HCT116 (cell line): ENCODE measurements around the gene LCN1.

ENCODE experiments used
- CBX3 ChIP-seq: IDR thresholded peaks from 2 replicates; pipeline ENCODE4 v1.6.1; 2012; ENCODE audit warnings: low read depth
- CEBPB ChIP-seq: IDR thresholded peaks from 2 replicates; pipeline ENCODE4 v1.6.1; 2012; ENCODE audit warnings: low read depth
- EZH2phosphoT487 ChIP-seq: fragments of 200-600 bp; IDR thresholded peaks from 2 replicates; pipeline ENCODE4 v1.6.1; 2018; ENCODE audit warnings: antibody characterized with exemption, borderline replicate concordance
- JUND ChIP-seq: IDR thresholded peaks from 2 replicates; pipeline ENCODE4 v1.6.1; 2012
- POLR2A ChIP-seq: IDR thresholded peaks from 2 replicates; pipeline ENCODE4 v1.7.0; 2011; ENCODE audit warnings: borderline replicate concordance; ENCODE audit not compliant: insufficient read depth, insufficient read length; ENCODE audit errors: extremely low read depth
- POLR2AphosphoS5 ChIP-seq: IDR thresholded peaks from 2 replicates; pipeline ENCODE4 v1.6.1; 2011; ENCODE audit warnings: mild to moderate bottlenecking, low read depth, low read length, moderate library complexity
- RAD21 ChIP-seq: IDR thresholded peaks from 2 replicates; pipeline ENCODE4 v1.6.1; 2012; ENCODE audit warnings: low read depth, mild to moderate bottlenecking
- ZNF274 ChIP-seq: fragments of 200-500 bp; sonication (Bioruptor generic); IDR thresholded peaks from 2 replicates; pipeline ENCODE4 v1.6.1; 2014; ENCODE audit warnings: mild to moderate bottlenecking, low read depth, low read length, inconsistent platforms
- TF ChIP-seq, protein P1 (sequence below): IDR thresholded peaks from 2 replicates; pipeline ENCODE4 v1.6.1; 2011; ENCODE audit warnings: mild to moderate bottlenecking, low read length, moderate library complexity; ENCODE audit not compliant: insufficient replicate concordance; ENCODE audit errors: extremely low read depth
- TF ChIP-seq, protein P2 (sequence below), 3 experiments: fragments of 200-600 bp in 1 of 3; sonication (generic) in 1 of 3; IDR thresholded peaks in 2 of 3; conservative IDR thresholded peaks in 1 of 3; 2 replicates each; pipeline ENCODE4 v1.5.1; 2012 to 2017; ENCODE audit warnings: low read depth in 2 of 3, low read length in 2 of 3, antibody characterized with exemption in 1 of 3, borderline replicate concordance in 1 of 3, control low read depth in 1 of 3, mild to moderate bottlenecking in 1 of 3, mixed read lengths in 1 of 3, mixed run types in 1 of 3, moderate library complexity in 1 of 3; ENCODE audit not compliant: insufficient read depth in 1 of 3
- TF ChIP-seq, protein P3 (sequence below): IDR thresholded peaks from 2 replicates; pipeline ENCODE4 v1.6.1; 2012

DNA sequence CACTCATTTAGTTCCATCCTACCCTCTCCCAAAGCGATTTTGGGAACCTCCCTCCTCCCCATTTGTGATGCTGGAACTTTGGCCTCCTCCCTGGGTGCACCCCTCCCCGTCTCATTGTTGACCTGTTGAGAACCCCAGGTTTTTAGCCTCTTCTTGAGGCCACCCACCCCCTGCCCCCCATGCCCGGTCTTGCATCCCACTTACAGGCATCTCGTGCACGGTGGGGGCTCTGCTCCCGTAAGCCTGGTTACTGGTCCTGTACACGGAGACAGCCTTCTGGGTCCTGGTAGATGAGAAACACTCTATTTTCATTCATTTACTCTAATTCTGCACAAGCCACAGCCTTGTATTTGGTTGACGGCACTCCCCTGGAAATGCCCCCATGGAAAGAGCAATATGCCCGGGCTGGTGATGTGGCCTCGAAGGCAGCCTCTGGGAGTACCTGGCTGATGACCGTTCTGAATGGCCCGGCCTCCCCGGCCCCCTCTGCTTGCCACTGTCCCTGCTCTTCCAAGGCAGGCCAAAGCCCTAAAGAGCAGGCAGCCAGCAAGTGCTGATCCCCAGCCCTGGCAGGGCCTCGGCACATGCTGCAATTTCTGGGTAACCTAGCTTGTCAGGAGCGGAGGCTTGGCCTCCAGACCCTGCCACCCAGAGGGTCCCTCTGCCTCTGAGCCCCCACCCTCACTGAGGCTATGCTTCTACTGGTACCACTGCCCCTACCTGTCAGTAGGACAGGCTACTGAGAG, 22.7 kb upstream of the LCN1 start:
- TF ChIP-seq, protein P1, sequence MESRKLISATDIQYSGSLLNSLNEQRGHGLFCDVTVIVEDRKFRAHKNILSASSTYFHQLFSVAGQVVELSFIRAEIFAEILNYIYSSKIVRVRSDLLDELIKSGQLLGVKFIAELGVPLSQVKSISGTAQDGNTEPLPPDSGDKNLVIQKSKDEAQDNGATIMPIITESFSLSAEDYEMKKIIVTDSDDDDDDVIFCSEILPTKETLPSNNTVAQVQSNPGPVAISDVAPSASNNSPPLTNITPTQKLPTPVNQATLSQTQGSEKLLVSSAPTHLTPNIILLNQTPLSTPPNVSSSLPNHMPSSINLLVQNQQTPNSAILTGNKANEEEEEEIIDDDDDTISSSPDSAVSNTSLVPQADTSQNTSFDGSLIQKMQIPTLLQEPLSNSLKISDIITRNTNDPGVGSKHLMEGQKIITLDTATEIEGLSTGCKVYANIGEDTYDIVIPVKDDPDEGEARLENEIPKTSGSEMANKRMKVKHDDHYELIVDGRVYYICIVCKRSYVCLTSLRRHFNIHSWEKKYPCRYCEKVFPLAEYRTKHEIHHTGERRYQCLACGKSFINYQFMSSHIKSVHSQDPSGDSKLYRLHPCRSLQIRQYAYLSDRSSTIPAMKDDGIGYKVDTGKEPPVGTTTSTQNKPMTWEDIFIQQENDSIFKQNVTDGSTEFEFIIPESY: no peak
- TF ChIP-seq, protein P2, sequence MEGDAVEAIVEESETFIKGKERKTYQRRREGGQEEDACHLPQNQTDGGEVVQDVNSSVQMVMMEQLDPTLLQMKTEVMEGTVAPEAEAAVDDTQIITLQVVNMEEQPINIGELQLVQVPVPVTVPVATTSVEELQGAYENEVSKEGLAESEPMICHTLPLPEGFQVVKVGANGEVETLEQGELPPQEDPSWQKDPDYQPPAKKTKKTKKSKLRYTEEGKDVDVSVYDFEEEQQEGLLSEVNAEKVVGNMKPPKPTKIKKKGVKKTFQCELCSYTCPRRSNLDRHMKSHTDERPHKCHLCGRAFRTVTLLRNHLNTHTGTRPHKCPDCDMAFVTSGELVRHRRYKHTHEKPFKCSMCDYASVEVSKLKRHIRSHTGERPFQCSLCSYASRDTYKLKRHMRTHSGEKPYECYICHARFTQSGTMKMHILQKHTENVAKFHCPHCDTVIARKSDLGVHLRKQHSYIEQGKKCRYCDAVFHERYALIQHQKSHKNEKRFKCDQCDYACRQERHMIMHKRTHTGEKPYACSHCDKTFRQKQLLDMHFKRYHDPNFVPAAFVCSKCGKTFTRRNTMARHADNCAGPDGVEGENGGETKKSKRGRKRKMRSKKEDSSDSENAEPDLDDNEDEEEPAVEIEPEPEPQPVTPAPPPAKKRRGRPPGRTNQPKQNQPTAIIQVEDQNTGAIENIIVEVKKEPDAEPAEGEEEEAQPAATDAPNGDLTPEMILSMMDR (IDR thresholded peaks at IDR 0.05 in 2 of 3, conservative IDR thresholded peaks at IDR 0.05 in 1 of 3; ENCODE audit: borderline replicate concordance in 1 of 3, insufficient read depth in 1 of 3, low read depth in 2 of 3, low read length in 2 of 3): no peak
- TF ChIP-seq POLR2AphosphoS5 (no peak), CBX3 (no peak), POLR2A (no peak), ZNF274 (no peak), EZH2phosphoT487 (no peak), RAD21 (no peak), JUND (no peak), CEBPB (no peak)
- TF ChIP-seq, protein P3, sequence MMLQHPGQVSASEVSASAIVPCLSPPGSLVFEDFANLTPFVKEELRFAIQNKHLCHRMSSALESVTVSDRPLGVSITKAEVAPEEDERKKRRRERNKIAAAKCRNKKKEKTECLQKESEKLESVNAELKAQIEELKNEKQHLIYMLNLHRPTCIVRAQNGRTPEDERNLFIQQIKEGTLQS: no peak
